Measurements from ENCODE around the gene UBE2D4. TPM values are rescaled to one million over a fixed set of nuclear protein-coding genes. Genes with fewer than 3 reads are reported as not detected.

Gene UBE2D4
- total RNA-seq, 6 experiments from 2014 or later = 12.6 to 15.7 (median 14.4) TPM

DNA sequence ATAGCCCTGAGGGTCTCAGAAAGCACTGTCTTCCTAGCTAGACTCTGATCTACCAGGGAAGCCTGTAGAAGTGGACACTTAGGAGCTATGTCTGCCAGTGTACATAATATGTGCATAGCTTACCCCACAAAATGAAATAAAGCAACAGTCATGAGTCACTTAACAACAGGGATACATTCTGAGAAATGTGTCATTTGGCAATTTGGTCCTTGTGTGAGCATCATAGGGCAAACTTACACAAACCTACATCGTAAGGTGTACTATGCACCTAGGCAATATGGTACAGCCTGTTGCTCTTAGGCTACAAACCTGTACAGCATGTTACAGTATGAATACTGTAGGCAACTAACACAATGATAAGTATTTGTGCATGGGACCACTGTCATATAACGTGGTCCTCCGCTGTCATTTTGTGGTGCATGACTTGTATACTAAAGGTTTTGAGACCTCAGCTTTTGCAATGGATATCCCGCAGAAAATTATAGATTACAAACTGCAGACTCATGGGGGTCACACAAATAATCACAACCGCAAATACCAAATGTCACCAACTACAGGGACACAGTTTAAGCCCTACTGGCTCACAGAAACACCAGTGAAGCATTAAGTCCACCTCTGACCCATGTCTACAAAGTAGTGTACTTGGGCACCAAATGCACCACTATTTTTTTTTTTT lies 21.6 kb upstream of the UBE2D4 start:
- Mint-ChIP-seq H3K4me3 (peak overlapping the region; percentile 97), H3K27ac (peak overlapping the region; percentile 98), H3K9me3 (no peaks in the 10 kb centered on the region), H3K27me3 (ENCODE audit: insufficient read depth) (no peaks in the 10 kb centered on the region), H3K4me1 (ENCODE audit: low read depth) (peaks cover 40% of the 10 kb centered on the region), H3K36me3 (ENCODE audit: low read depth) (peaks cover 21% of the 10 kb centered on the region)
- TF ChIP-seq, protein P1, sequence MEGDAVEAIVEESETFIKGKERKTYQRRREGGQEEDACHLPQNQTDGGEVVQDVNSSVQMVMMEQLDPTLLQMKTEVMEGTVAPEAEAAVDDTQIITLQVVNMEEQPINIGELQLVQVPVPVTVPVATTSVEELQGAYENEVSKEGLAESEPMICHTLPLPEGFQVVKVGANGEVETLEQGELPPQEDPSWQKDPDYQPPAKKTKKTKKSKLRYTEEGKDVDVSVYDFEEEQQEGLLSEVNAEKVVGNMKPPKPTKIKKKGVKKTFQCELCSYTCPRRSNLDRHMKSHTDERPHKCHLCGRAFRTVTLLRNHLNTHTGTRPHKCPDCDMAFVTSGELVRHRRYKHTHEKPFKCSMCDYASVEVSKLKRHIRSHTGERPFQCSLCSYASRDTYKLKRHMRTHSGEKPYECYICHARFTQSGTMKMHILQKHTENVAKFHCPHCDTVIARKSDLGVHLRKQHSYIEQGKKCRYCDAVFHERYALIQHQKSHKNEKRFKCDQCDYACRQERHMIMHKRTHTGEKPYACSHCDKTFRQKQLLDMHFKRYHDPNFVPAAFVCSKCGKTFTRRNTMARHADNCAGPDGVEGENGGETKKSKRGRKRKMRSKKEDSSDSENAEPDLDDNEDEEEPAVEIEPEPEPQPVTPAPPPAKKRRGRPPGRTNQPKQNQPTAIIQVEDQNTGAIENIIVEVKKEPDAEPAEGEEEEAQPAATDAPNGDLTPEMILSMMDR (IDR thresholded peaks at IDR 0.05) = no peak
- DNase-seq = peak; percentile 57

DNA sequence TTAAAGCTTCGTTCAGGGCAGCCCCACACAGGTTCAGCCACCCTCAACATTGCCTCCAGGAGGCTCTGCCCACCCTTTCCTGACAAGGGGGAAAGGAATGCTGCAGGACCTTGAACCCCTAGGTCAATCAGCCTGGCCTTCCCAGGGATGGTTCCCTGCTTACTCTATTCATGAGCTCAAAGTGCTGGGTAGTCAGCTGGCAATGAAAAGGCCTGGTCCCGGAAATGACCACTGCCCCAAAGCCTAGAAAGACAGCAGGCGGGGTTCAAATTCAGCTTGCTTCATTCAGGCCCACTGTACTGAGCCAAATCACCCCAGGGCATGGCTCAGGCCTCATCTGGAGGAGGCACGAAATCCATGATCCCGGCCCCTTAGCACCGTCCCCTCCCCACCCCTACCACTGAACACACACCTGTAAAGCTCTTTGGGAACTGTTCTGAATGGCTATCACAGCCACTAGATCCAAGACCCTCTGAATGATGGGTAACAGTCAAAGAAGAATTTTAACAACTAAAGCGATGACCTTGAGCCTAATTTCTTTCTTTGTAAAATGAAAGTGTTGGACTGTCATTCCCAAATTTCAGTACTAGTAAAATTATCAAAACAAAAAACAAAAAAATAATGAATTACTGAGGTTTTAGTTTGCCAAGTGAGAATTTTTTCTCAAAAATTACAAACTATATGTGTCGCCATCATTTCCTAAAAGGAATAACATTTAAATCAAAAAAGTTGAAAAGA lies 20.9 kb upstream of the UBE2D4 start:
- H3K27me3 Mint-ChIP-seq (ENCODE audit: insufficient read depth) = no peaks in the 10 kb centered on the region
- H3K4me1 Mint-ChIP-seq (ENCODE audit: low read depth) = peaks cover 40% of the 10 kb centered on the region
- H3K27ac Mint-ChIP-seq = peak overlapping the region; percentile 98
- DNase-seq = peak; percentile 34
- H3K9me3 Mint-ChIP-seq = no peaks in the 10 kb centered on the region
- peaks cover 21% of the 10 kb centered on the region for H3K36me3 Mint-ChIP-seq (ENCODE audit: low read depth)
- TF ChIP-seq, protein P1 (IDR thresholded peaks at IDR 0.05) = no peak
- H3K4me3 Mint-ChIP-seq = peak overlapping the region; percentile 97

DNA sequence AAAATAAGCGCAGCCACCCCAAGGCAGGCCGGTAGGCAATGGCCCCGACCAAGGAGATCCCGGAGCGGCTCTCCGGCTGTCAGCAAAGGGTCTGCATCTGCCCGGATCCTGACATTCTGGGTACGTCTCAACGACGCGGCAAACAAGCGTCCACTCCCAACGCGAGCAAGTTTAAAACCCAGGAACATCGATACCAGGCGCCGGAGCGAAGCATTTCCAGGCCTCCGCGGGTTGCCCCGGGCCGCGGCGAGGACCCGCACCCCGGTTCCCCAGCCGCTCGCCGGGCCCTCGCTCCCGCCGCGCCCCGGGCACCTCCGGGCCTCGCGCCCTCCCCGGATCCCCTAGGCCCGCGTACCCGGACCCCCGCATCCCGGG lies 20.3 kb upstream of the UBE2D4 start:
- Mint-ChIP-seq H3K4me1 (ENCODE audit: low read depth) (peaks cover 40% of the 10 kb centered on the region), H3K36me3 (ENCODE audit: low read depth) (peaks cover 21% of the 10 kb centered on the region), H3K9me3 (no peaks in the 10 kb centered on the region), H3K27me3 (ENCODE audit: insufficient read depth) (no peaks in the 10 kb centered on the region), H3K4me3 (peak overlapping the region; percentile 97), H3K27ac (peak overlapping the region; percentile 98)
- DNase-seq = no peak
- TF ChIP-seq, protein P1 (IDR thresholded peaks at IDR 0.05) = no peak

DNA sequence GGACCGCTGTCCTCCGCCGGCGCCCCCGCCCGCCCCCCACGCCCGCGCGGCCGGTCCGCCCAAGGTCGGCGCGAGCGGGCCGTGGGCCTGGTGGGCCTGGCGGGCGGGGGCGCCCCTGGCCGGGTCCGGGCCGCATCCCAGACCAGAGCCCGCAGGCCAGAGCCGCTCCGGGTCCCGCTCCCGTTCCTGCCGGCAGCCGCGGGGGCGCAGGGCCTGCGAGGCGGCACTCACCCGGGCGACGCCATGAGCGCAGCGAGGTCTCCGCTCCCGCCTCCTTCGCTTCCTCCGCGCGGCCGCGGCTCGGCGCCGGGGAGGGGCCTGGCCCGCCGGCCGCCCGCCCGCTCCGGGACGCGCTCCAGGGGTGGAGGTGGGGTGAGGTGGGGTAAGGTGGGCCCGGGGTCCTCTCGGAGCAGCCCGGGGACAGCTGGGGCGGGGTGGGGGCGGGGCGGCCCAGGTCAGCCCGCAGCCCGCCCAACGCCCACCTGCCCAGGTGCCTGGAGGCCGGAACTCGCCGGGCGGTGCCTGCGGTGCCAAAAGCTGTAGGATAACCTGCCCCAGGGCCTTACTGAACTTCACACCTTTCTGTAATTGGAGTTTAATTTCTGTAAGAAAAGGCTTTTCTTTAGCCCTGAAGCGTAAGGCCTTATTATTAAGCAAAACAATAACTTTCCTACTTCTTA lies 19.8 kb upstream of the UBE2D4 start, which contains the start of gene URGCP:
Gene URGCP (minus strand): TSS at position 266 of the 680 bp plus-strand sequence. CDS start 21 bp downstream, at position 245.
- H3K9me3 Mint-ChIP-seq = no peaks in the 10 kb centered on the region
- peaks cover 21% of the 10 kb centered on the region for H3K36me3 Mint-ChIP-seq (ENCODE audit: low read depth)
- no peaks in the 10 kb centered on the region for H3K27me3 Mint-ChIP-seq (ENCODE audit: insufficient read depth)
- no peak for DNase-seq
- peaks cover 38% of the 10 kb centered on the region for H3K4me1 Mint-ChIP-seq (ENCODE audit: low read depth)
- peak within 1 kb of the TSS; percentile 97 for H3K4me3 Mint-ChIP-seq
- TF ChIP-seq, protein P1 (IDR thresholded peaks at IDR 0.05) = no peak
- H3K27ac Mint-ChIP-seq = peak within 1 kb of the TSS; percentile 98

DNA sequence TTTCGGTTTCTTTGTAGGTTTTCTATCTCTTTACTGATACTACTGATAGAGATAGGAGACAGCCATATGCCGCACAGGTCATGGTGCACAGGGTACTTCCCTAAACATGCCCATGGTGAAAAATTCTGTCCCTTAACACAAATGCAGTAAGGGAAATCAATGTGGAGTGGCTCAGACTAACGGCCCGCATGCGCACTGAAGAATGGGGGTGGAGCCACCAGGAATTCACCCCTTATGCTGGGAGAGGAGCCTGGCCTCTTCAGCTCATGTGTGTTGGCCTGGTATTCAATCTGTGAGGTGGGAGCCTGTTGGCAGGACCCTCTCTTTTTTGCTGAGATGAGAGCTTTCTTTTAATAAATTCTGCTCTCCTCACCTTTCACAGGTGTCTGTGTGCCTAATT lies 11.4 kb upstream of the UBE2D4 start:
- no peaks in the 10 kb centered on the region for H3K9me3 Mint-ChIP-seq
- peaks cover 8% of the 10 kb centered on the region for H3K36me3 Mint-ChIP-seq (ENCODE audit: low read depth)
- no peak overlapping the region for H3K27ac Mint-ChIP-seq
- no peaks in the 10 kb centered on the region for H3K4me1 Mint-ChIP-seq (ENCODE audit: low read depth)
- H3K4me3 Mint-ChIP-seq = no peak overlapping the region
- TF ChIP-seq, protein P1 (IDR thresholded peaks at IDR 0.05) = no peak
- no peaks in the 10 kb centered on the region for H3K27me3 Mint-ChIP-seq (ENCODE audit: insufficient read depth)
- DNase-seq = no peak

Data from HFFc6 (cell line).